Measurements from ENCODE around the gene C18orf63.

Gene C18orf63

DNA sequence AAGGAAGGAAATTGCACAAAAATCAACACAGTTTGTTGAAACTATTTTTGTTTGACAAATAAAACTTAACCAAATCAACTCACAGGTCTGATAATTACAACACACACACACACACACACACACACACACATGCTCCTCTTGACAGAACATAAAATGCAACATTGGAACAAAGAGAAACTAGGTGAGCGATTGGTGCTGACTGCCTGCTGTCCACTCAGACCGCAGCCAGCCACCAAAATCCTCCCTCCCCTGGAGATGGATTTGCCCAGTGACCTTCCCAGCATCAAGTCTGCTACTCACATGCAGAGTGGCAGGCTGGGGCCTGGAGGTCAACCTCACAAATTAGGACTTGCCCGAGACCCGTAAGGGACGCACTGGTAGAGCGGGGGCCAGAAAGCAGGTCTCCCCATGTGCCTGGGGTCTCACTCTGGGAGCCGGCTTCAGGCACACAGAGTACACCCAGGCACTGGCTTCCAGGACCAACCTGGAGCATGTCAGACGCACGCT lies 80.1 kb downstream of the C18orf63 start (continued):
- TF ChIP-seq, protein P1, sequence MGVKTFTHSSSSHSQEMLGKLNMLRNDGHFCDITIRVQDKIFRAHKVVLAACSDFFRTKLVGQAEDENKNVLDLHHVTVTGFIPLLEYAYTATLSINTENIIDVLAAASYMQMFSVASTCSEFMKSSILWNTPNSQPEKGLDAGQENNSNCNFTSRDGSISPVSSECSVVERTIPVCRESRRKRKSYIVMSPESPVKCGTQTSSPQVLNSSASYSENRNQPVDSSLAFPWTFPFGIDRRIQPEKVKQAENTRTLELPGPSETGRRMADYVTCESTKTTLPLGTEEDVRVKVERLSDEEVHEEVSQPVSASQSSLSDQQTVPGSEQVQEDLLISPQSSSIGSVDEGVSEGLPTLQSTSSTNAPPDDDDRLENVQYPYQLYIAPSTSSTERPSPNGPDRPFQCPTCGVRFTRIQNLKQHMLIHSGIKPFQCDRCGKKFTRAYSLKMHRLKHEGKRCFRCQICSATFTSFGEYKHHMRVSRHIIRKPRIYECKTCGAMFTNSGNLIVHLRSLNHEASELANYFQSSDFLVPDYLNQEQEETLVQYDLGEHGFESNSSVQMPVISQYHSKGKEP (tag by site-specific recombination; IDR thresholded peaks at IDR 0.05): no peak
- TF ChIP-seq ZNF48 (tag by site-specific recombination; IDR thresholded peaks at IDR 0.05): no peak

- ChIA-PET POLR2A (no interaction called here), CTCF (no interaction called here)
- Histone ChIP-seq H3K36me3 (ENCODE audit: control insufficient read depth in 2 of 2, insufficient read depth in 1 of 2, low read length in 2 of 2) (no peaks in the 10 kb centered on the region), H3K9me3 (ENCODE audit: control insufficient read depth, insufficient read depth, low read depth, low read length) (no peaks in the 10 kb centered on the region), H3K4me1 (ENCODE audit: control insufficient read depth, insufficient read depth, low read length) (no peaks in the 10 kb centered on the region), H3K4me3 (ENCODE audit: low read depth, low read length) (no peak overlapping the region), H3K27ac (ENCODE audit: extremely low read depth, low read depth, low read length) (no peak overlapping the region)
- TF ChIP-seq PRDM6 (tag by site-specific recombination; IDR thresholded peaks at IDR 0.05) (peak; percentile 66), FEZF1 (tag by site-specific recombination; IDR thresholded peaks at IDR 0.05) (0 out of 2 replicates have a peak, but pooled peaks have one; percentile 13)
- TF ChIP-seq, protein P2, sequence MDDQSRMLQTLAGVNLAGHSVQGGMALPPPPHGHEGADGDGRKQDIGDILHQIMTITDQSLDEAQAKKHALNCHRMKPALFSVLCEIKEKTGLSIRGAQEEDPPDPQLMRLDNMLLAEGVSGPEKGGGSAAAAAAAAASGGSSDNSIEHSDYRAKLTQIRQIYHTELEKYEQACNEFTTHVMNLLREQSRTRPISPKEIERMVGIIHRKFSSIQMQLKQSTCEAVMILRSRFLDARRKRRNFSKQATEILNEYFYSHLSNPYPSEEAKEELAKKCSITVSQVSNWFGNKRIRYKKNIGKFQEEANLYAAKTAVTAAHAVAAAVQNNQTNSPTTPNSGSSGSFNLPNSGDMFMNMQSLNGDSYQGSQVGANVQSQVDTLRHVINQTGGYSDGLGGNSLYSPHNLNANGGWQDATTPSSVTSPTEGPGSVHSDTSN (CRISPR knock-in tag; IDR thresholded peaks at IDR 0.05): no peak
These were observed 80.8 kb downstream of the C18orf63 start for GRCh38 chr18:74396171-74397169.

DNA sequence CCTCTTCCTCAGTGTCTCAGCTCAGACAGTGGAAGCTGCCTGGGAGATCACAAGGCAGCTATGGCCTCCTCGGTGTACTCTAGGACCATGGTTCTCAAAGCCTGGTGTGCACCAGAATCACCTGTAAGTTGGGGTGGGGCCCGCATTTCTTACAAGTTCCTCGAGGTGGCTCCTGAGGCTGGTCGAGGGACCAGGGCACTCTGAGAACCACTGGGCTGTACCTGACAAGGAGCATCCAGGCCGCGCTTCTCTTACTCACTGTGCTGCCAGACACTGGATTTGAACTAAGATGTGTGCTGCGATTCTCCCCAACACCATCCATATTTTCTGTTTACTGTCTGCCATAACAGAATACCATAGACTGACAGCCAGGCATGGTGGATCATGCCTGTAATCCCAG lies 81.9 kb downstream of the C18orf63 start:
- Histone ChIP-seq H3K9me3 (ENCODE audit: control insufficient read depth, insufficient read depth, low read depth, low read length) (no peaks in the 10 kb centered on the region), H3K27ac (ENCODE audit: extremely low read depth, low read depth, low read length) (no peak overlapping the region), H3K4me1 (ENCODE audit: control insufficient read depth, insufficient read depth, low read length) (no peaks in the 10 kb centered on the region), H3K36me3 (ENCODE audit: control insufficient read depth in 2 of 2, insufficient read depth in 1 of 2, low read length in 2 of 2) (no peaks in the 10 kb centered on the region), H3K4me3 (ENCODE audit: low read depth, low read length) (no peak overlapping the region)
- ChIA-PET CTCF (no interaction called here), POLR2A (no interaction called here)
- TF ChIP-seq ZNF654 (tag by site-specific recombination; IDR thresholded peaks at IDR 0.05; ENCODE audit: low read depth) (no peak), ZNF776 (tag by site-specific recombination; IDR thresholded peaks at IDR 0.05; ENCODE audit: borderline replicate concordance) (no peak)

GRCh38 chr18:74399091-74399887 lies 83.7 kb downstream of the C18orf63 start:
- no peak overlapping the region for H3K27ac ChIP-seq (ENCODE audit: extremely low read depth, low read depth, low read length)
- no peaks in the 10 kb centered on the region for H3K4me1 ChIP-seq (ENCODE audit: control insufficient read depth, insufficient read depth, low read length)
- POLR2A ChIA-PET: no interaction called here
- no peak overlapping the region for H3K4me3 ChIP-seq (ENCODE audit: low read depth, low read length)
- H3K36me3 ChIP-seq (ENCODE audit: control insufficient read depth in 2 of 2, insufficient read depth in 1 of 2, low read length in 2 of 2): no peaks in the 10 kb centered on the region
- H3K9me3 ChIP-seq (ENCODE audit: control insufficient read depth, insufficient read depth, low read depth, low read length): no peaks in the 10 kb centered on the region
- CTCF ChIA-PET: interaction anchor here (0.7 kb wide), 1 partner anchor 17 kb away, joined by 3 read pairs; no protein-coding TSS in a partner anchor
- TF ChIP-seq ZNF266 (tag by site-specific recombination; IDR thresholded peaks at IDR 0.05; ENCODE audit: low read depth) (no peak), HIC1 (tag by site-specific recombination; IDR thresholded peaks at IDR 0.05) (no peak), SP3 (tag by site-specific recombination; IDR thresholded peaks at IDR 0.05) (no peak), HOXD13 (CRISPR knock-in tag; IDR thresholded peaks at IDR 0.05; ENCODE audit: borderline replicate concordance) (no peak), ZBTB11 (tag by site-specific recombination; conservative IDR thresholded peaks at IDR 0.05; ENCODE audit: low read depth) (no peak), ZNF175 (tag by site-specific recombination; IDR thresholded peaks at IDR 0.05) (no peak), ZXDB (tag by site-specific recombination; IDR thresholded peaks at IDR 0.05) (no peak), ZNF768 (tag by site-specific recombination; IDR thresholded peaks at IDR 0.05) (no peak)
